Neural crest cell (in vitro differentiated cells): Measurements from ENCODE around the gene NOP14. TPM values are rescaled to one million over a fixed set of nuclear protein-coding genes. Genes with fewer than 3 reads are reported as not detected.
"Not testable (repeated sequence)": the region's sequence is repeated elsewhere in the genome, so short reads cannot be mapped to it uniquely, and the experiment has no call there.

ENCODE experiments used
- DNase-seq: peaks from one replicate; pipeline ENCODE4 v3.0.0; 2021; ENCODE audit warnings: low read depth, mixed read lengths, low spot score
- H3K27ac Mint-ChIP-seq: one replicate; pipeline ENCODE4 v1.8.0; 2021; ENCODE audit warnings: mild to moderate bottlenecking, mixed read lengths; ENCODE audit not compliant: unreplicated experiment
- H3K27me3 Mint-ChIP-seq: 2 replicates; pipeline ENCODE4 v1.8.0; 2021; ENCODE audit warnings: low read depth, mild to moderate bottlenecking, mixed read lengths
- H3K36me3 Mint-ChIP-seq: 2 replicates; pipeline ENCODE4 v1.8.0; 2021; ENCODE audit warnings: low read depth, mild to moderate bottlenecking, mixed read lengths
- H3K4me1 Mint-ChIP-seq: 2 replicates; pipeline ENCODE4 v1.8.0; 2021; ENCODE audit warnings: mixed read lengths
- H3K4me3 Mint-ChIP-seq: one replicate; pipeline ENCODE4 v1.8.0; 2021; ENCODE audit warnings: mild to moderate bottlenecking, mixed read lengths
- H3K9me3 Mint-ChIP-seq: 2 replicates; pipeline ENCODE4 v1.8.0; 2021; ENCODE audit warnings: mixed read lengths
- total RNA-seq: library from RNA; stranded (reverse); gene quantifications from 2 replicates; pipeline ENCODE4 v1.2.1, GENCODE V29; 2021
- TF ChIP-seq, protein P1 (sequence below): fragments of 200-600 bp; sonication (generic); conservative IDR thresholded peaks from 2 replicates; pipeline ENCODE4 v1.5.0; 2021; ENCODE audit warnings: antibody characterized with exemption, mild to moderate bottlenecking

The NOP14 gene
- total RNA-seq, 1 donor from 2014 or later = 46.6 TPM

DNA sequence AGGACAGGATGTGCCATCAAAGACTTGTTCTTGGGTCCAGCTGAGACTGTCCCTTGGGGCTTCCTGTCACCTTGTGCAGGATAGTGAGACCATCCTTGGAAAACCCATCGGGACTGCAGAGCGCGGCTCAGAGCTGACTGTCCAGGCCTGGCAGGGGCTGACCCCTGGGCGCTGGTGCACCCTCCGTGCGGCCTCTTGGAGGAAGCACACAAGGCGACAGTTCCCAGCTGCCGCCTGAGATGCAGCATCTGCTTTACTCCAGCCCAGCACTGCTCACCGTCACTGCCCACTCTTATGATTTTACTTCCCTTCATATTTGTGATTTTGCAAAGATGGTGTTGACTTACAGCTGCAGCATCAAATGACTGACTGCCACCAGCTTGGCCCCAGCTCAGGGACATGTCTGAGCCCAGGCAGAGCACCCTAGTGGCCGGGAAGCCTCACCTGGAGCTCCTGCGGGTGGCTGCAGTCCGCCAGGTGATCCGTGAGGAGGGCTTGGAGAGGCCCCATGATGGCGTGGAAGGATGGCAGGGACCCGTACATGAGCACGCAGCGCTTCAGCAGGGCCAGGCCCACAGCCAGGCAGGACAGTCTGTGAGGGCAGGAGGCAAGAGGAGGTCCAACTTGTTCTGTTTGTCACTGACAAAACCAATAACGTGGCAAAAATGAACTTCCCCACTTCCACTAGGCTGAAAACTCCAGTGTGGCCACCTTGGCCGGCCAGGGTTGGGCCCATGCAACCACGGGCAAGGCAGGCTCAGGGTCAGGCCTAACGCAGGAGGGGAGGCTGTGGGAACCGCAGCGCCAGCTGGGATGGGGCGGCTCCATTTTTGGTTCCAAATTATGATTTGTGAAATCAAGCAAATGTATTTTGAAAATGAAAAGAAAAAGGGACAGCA lies 21.8 kb downstream of the NOP14 start:
- Mint-ChIP-seq H3K27me3 (no peaks in the 10 kb centered on the region), H3K9me3 (no peaks in the 10 kb centered on the region), H3K4me3 (peak overlapping the region; percentile 68), H3K27ac (no peak overlapping the region), H3K36me3 (peaks cover 5% of the 10 kb centered on the region), H3K4me1 (peaks cover 8% of the 10 kb centered on the region)
- TF ChIP-seq, protein P1, sequence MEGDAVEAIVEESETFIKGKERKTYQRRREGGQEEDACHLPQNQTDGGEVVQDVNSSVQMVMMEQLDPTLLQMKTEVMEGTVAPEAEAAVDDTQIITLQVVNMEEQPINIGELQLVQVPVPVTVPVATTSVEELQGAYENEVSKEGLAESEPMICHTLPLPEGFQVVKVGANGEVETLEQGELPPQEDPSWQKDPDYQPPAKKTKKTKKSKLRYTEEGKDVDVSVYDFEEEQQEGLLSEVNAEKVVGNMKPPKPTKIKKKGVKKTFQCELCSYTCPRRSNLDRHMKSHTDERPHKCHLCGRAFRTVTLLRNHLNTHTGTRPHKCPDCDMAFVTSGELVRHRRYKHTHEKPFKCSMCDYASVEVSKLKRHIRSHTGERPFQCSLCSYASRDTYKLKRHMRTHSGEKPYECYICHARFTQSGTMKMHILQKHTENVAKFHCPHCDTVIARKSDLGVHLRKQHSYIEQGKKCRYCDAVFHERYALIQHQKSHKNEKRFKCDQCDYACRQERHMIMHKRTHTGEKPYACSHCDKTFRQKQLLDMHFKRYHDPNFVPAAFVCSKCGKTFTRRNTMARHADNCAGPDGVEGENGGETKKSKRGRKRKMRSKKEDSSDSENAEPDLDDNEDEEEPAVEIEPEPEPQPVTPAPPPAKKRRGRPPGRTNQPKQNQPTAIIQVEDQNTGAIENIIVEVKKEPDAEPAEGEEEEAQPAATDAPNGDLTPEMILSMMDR = no peak
- no peak for DNase-seq

- Mint-ChIP-seq H3K27me3 (no peaks in the 10 kb centered on the region), H3K36me3 (no peaks in the 10 kb centered on the region), H3K4me1 (peaks cover 16% of the 10 kb centered on the region), H3K4me3 (peak overlapping the region; percentile 68), H3K27ac (no peak overlapping the region), H3K9me3 (no peaks in the 10 kb centered on the region)
- DNase-seq = no peak
- TF ChIP-seq, protein P1 = no peak
Measured at GRCh38 chr4:2940267-2941137, 22.7 kb downstream of the NOP14 start.

DNA sequence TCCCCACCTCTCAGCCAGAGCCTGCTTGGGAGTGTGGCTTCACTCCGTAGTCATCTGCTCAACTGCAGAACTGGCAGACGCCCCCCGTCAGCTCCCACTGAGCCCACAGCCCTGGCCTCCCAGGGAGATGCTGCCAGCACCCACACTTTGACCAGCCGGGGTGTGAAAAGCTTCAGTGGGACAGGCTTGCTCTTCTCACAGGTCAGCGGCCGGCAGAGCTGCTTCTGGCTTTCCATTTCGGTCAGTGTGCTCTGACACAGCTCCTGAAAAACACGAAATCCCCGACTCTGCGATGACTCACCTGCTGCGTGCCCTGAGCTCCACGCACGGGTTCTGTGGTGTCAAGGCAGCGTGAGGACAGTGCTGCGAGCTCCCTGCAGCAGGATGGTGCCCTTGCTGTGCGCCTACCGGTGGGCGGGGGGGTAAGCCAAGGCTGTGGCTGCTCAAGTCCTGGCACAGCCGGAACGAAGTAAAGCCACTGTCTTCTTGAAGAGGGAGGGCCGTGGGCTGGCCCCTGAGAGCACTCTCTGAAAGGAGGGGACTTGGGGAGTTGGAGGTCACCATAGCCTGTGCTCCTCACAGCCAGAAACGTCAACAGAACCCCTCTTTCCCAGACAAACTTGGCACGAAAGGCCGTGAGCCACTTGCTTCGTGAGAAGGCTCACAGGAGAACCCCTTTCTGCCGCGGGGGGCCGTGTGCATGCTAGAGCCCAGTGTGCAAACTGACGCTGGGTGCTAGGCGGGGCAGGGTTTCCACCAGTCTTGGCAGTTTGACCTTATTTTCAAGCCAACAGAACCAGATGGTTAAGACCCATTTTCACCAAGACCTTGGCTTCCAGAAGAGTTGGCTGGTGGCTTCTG lies 23.6 kb downstream of the NOP14 start:
- H3K4me3 Mint-ChIP-seq = no peak overlapping the region
- no peak overlapping the region for H3K27ac Mint-ChIP-seq
- no peaks in the 10 kb centered on the region for H3K36me3 Mint-ChIP-seq
- H3K9me3 Mint-ChIP-seq = no peaks in the 10 kb centered on the region
- TF ChIP-seq, protein P1 = no peak
- DNase-seq = no peak
- peaks cover 18% of the 10 kb centered on the region for H3K4me1 Mint-ChIP-seq
- no peaks in the 10 kb centered on the region for H3K27me3 Mint-ChIP-seq

- Mint-ChIP-seq H3K4me3 (peak overlapping the region; percentile 47), H3K36me3 (no peaks in the 10 kb centered on the region), H3K27ac (no peak overlapping the region), H3K27me3 (no peaks in the 10 kb centered on the region), H3K9me3 (no peaks in the 10 kb centered on the region), H3K4me1 (peaks cover 18% of the 10 kb centered on the region)
- TF ChIP-seq, protein P1 = no peak
- no peak for DNase-seq
Measured at GRCh38 chr4:2938906-2939305, 24.3 kb downstream of the NOP14 start.

- not testable (repeated sequence) for H3K36me3 Mint-ChIP-seq, H3K27me3 Mint-ChIP-seq, DNase-seq, H3K9me3 Mint-ChIP-seq, H3K27ac Mint-ChIP-seq
- Mint-ChIP-seq H3K4me3 (peak overlapping the region; percentile 47), H3K4me1 (peaks cover 18% of the 10 kb centered on the region)
Measured at GRCh38 chr4:2938411-2938810, 24.8 kb downstream of the NOP14 start.
